ENCODE results near the gene CDH22.
A peak's percentile ranks its signal among the peaks of the same experiment; 100 is the strongest.

The CDH22 gene

GRCh38 chr20:46353500-46354206 is 45.4 kb upstream of the CDH22 start:
- Histone ChIP-seq H3K4me1 (peaks cover 62 to 79% (median 70%) of the 10 kb centered on the region in 10 experiments), H3K4me2 (no peak overlapping the region), H3K27ac (peak overlapping the region in 2 of 11 experiments; percentile 5 to 16; a peak in 1 of 22 replicates), H3K9me3 (replicated peaks in 1 of 11) (no peaks in the 10 kb centered on the region), H3K9ac (peak overlapping the region in 1 of 11 experiments; percentile 6; a peak in 1 of 22 replicates), H3K36me3 (peaks cover 26 to 93% (median 53%) of the 10 kb centered on the region in 11 experiments; a peak in 21 of 22 replicates), H3K27me3 (no peaks in the 10 kb centered on the region), H3K4me3 (no peak overlapping the region), H4K20me1 (peaks cover 5 to 46% (median 25%) of the 10 kb centered on the region in 11 experiments; a peak in 16 of 22 replicates)
- TF ChIP-seq Cebpa-rat (IDR thresholded peaks at IDR 0.05) = no peak

- Histone ChIP-seq H3K36me3 (peaks cover 26 to 94% (median 57%) of the 10 kb centered on the region in 11 experiments; a peak in 21 of 22 replicates), H3K4me1 (peaks cover 50 to 70% (median 63%) of the 10 kb centered on the region in 10 experiments), H3K9me3 (replicated peaks in 1 of 11) (no peaks in the 10 kb centered on the region), H3K4me3 (no peak overlapping the region), H3K9ac (peak overlapping the region in 2 of 11 experiments; percentile 74; a peak in 2 of 22 replicates), H3K27ac (peak overlapping the region in 6 of 11 experiments; percentile 73 to 84 (median 80); a peak in 5 of 22 replicates), H3K27me3 (no peaks in the 10 kb centered on the region), H4K20me1 (peaks cover 8 to 39% (median 21%) of the 10 kb centered on the region in 11 experiments; a peak in 15 of 22 replicates), H3K4me2 (peak overlapping the region in 9 of 11 experiments; percentile 74 to 98 (median 92); a peak in 13 of 22 replicates)
- TF ChIP-seq Cebpa-rat (IDR thresholded peaks at IDR 0.05) = no peak
Measured at GRCh38 chr20:46352370-46352938, 44.2 kb upstream of the CDH22 start.

GRCh38 chr20:46351357-46352058 is 43.2 kb upstream of the CDH22 start:
- Histone ChIP-seq H3K27ac (peak overlapping the region; percentile 38 to 84 (median 74); a peak in 21 of 22 replicates), H3K4me3 (peak overlapping the region in 1 of 10 experiments; percentile 28; a peak in 2 of 20 replicates), H3K4me2 (peak overlapping the region; percentile 74 to 98 (median 92)), H3K27me3 (no peaks in the 10 kb centered on the region), H3K36me3 (peaks cover 26 to 96% (median 60%) of the 10 kb centered on the region in 11 experiments; a peak in 21 of 22 replicates), H3K9ac (peak overlapping the region; percentile 54 to 74 (median 73)), H3K4me1 (peaks cover 41 to 66% (median 55%) of the 10 kb centered on the region in 10 experiments), H4K20me1 (peaks cover 3 to 33% (median 12%) of the 10 kb centered on the region in 11 experiments; a peak in 12 of 22 replicates), H3K9me3 (replicated peaks in 1 of 11) (no peaks in the 10 kb centered on the region)
- TF ChIP-seq Cebpa-rat (IDR thresholded peaks at IDR 0.05) = no peak

- TF ChIP-seq Cebpa-rat (IDR thresholded peaks at IDR 0.05) = no peak
- Histone ChIP-seq H3K4me1 (peaks cover 36 to 60% (median 49%) of the 10 kb centered on the region in 10 experiments), H4K20me1 (peaks cover 0 to 35% (median 12%) of the 10 kb centered on the region in 11 experiments; a peak in 12 of 22 replicates), H3K27me3 (no peaks in the 10 kb centered on the region), H3K36me3 (peaks cover 26 to 96% (median 55%) of the 10 kb centered on the region in 11 experiments; a peak in 21 of 22 replicates), H3K27ac (peak overlapping the region; percentile 38 to 84 (median 74)), H3K9me3 (replicated peaks in 1 of 11) (no peaks in the 10 kb centered on the region), H3K4me2 (peak overlapping the region; percentile 74 to 98 (median 92)), H3K9ac (peak overlapping the region; percentile 54 to 74 (median 73)), H3K4me3 (peak overlapping the region in 6 of 10 experiments; percentile 7 to 58 (median 40); a peak in 10 of 20 replicates)
Measured at GRCh38 chr20:46350986-46351267, 42.6 kb upstream of the CDH22 start.

GRCh38 chr20:46350201-46350985 is 42.1 kb upstream of the CDH22 start:
- Histone ChIP-seq H3K9me3 (replicated peaks in 1 of 11) (no peaks in the 10 kb centered on the region), H3K4me1 (peaks cover 35 to 58% (median 46%) of the 10 kb centered on the region in 10 experiments), H4K20me1 (peaks cover 0 to 35% (median 12%) of the 10 kb centered on the region in 11 experiments; a peak in 12 of 22 replicates), H3K27me3 (no peaks in the 10 kb centered on the region; a peak in 1 of 22 replicates), H3K27ac (peak overlapping the region; percentile 38 to 84 (median 74)), H3K9ac (peak overlapping the region; percentile 54 to 74 (median 73)), H3K36me3 (peaks cover 24 to 91% (median 50%) of the 10 kb centered on the region in 11 experiments; a peak in 21 of 22 replicates), H3K4me3 (peak overlapping the region in 6 of 10 experiments; percentile 7 to 58 (median 40); a peak in 11 of 20 replicates), H3K4me2 (peak overlapping the region; percentile 74 to 98 (median 92))
- no peak for TF ChIP-seq Cebpa-rat (IDR thresholded peaks at IDR 0.05)

GRCh38 chr20:46349742-46350056 is 41.4 kb upstream of the CDH22 start:
- Histone ChIP-seq H3K36me3 (peaks cover 17 to 84% (median 43%) of the 10 kb centered on the region in 11 experiments; a peak in 21 of 22 replicates), H3K4me2 (peak overlapping the region; percentile 74 to 98 (median 92)), H4K20me1 (peaks cover 0 to 29% (median 12%) of the 10 kb centered on the region in 11 experiments; a peak in 12 of 22 replicates), H3K9ac (peak overlapping the region in 10 of 11 experiments; percentile 17 to 74 (median 58); a peak in 18 of 22 replicates), H3K27me3 (peaks cover 0 to under 1% (median 0%) of the 10 kb centered on the region in 11 experiments; a peak in 4 of 22 replicates), H3K9me3 (replicated peaks in 1 of 11) (no peaks in the 10 kb centered on the region), H3K27ac (peak overlapping the region in 10 of 11 experiments; percentile 34 to 84 (median 73); a peak in 20 of 22 replicates), H3K4me1 (peaks cover 36 to 63% (median 46%) of the 10 kb centered on the region in 10 experiments), H3K4me3 (no peak overlapping the region; a peak in 2 of 20 replicates)
- TF ChIP-seq Cebpa-rat (IDR thresholded peaks at IDR 0.05) = no peak

GRCh38 chr20:46349035-46349741 is 40.9 kb upstream of the CDH22 start:
- H3K36me3 ChIP-seq = peaks cover 12 to 79% (median 39%) of the 10 kb centered on the region in 11 experiments; a peak in 21 of 22 replicates
- H3K27ac ChIP-seq = peak overlapping the region in 10 of 11 experiments; percentile 34 to 84 (median 73); a peak in 15 of 22 replicates
- H3K9ac ChIP-seq = peak overlapping the region in 8 of 11 experiments; percentile 41 to 74 (median 62); a peak in 13 of 22 replicates
- H4K20me1 ChIP-seq = peaks cover 0 to 31% (median 12%) of the 10 kb centered on the region in 11 experiments; a peak in 12 of 22 replicates
- TF ChIP-seq Cebpa-rat (IDR thresholded peaks at IDR 0.05) = no peak
- H3K4me2 ChIP-seq = peak overlapping the region; percentile 74 to 98 (median 92)
- peaks cover 0 to 6% (median 5%) of the 10 kb centered on the region in 11 experiments; a peak in 19 of 22 replicates for H3K27me3 ChIP-seq
- H3K4me3 ChIP-seq = no peak overlapping the region
- no peaks in the 10 kb centered on the region for H3K9me3 ChIP-seq (replicated peaks in 1 of 11)
- H3K4me1 ChIP-seq = peaks cover 41 to 68% (median 52%) of the 10 kb centered on the region in 10 experiments

Measured in BLaER1 treated with 17β-estradiol and CSF1 and Interleukin-3, amounts not matched to agents 10 nM and 100 nM (cell line).